C4-2B (cell line): Measurements from ENCODE around the gene DUSP6.

ENCODE experiments used
- ZFX ChIP-seq: fragments of 450-650 bp; IDR thresholded peaks from 2 replicates; pipeline ENCODE4 v1.6.1; 2017
- TF ChIP-seq, protein P1 (sequence below): fragments of 450-650 bp; conservative IDR thresholded peaks from 2 replicates; pipeline ENCODE4 v1.5.1; 2017; ENCODE audit warnings: mild to moderate bottlenecking

DNA sequence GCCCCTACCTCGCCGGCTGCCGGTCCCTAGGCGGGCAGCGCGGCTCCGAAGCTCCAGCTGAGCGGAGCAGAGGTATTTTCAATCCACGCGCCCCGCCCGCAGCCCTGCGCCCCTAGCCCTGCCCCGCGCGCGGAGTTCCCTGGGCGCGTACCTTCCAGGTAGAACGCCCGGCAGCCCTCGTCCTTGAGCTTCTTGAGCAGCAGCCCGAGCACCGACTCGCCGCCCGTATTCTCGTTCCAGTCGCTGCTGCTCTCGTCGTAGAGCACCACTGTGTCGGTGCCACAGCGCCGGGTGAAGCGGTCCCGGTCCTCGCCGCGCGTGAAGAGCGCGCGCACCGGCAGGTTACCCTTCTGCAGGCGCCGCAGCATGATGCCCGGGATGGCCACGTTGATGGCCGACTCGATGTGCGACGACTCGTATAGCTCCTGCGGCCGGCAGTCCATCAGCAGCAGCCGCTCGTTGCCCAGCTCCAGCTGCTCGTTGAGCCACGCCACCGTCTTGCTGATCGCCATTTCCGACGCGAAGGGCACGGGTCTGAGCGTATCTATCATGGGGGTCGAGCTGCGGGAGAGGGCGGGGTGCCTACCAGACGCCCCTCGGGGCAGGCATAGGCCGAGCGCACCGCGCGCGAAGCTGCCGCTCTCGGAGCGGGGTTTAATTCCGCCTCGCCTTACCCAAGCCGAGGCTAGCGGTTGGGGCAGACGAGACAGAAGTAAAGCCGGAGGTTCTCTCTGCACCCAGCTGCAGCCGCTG is 636 bp downstream of the DUSP6 start:
- TF ChIP-seq, protein P1, sequence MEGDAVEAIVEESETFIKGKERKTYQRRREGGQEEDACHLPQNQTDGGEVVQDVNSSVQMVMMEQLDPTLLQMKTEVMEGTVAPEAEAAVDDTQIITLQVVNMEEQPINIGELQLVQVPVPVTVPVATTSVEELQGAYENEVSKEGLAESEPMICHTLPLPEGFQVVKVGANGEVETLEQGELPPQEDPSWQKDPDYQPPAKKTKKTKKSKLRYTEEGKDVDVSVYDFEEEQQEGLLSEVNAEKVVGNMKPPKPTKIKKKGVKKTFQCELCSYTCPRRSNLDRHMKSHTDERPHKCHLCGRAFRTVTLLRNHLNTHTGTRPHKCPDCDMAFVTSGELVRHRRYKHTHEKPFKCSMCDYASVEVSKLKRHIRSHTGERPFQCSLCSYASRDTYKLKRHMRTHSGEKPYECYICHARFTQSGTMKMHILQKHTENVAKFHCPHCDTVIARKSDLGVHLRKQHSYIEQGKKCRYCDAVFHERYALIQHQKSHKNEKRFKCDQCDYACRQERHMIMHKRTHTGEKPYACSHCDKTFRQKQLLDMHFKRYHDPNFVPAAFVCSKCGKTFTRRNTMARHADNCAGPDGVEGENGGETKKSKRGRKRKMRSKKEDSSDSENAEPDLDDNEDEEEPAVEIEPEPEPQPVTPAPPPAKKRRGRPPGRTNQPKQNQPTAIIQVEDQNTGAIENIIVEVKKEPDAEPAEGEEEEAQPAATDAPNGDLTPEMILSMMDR: no peak
- no peak for TF ChIP-seq ZFX
